Mesothelial cell of epicardium (in vitro differentiated cells): ENCODE data around the gene MTERF2. TPM values are rescaled to one million over a fixed set of nuclear protein-coding genes. Genes with fewer than 3 reads are reported as not detected.

Source experiments
- DNase-seq, 2 experiments: peaks; one replicate each; pipeline ENCODE4 v3.0.0; 2021; ENCODE audit warnings: low spot score in 2 of 2; ENCODE audit not compliant: unreplicated experiment in 2 of 2
- H3K27ac Mint-ChIP-seq: 2 replicates; pipeline ENCODE4 v1.8.0; 2021; ENCODE audit warnings: mixed read lengths
- H3K27me3 Mint-ChIP-seq: 2 replicates; pipeline ENCODE4 v1.8.0; 2021; ENCODE audit warnings: low read depth, mixed read lengths
- H3K36me3 Mint-ChIP-seq: 2 replicates; pipeline ENCODE4 v1.8.0; 2021; ENCODE audit warnings: mixed read lengths
- H3K4me1 Mint-ChIP-seq: 2 replicates; pipeline ENCODE4 v1.8.0; 2021; ENCODE audit warnings: mixed read lengths
- H3K4me3 Mint-ChIP-seq: 2 replicates; pipeline ENCODE4 v1.8.0; 2021; ENCODE audit warnings: mild to moderate bottlenecking, moderate library complexity, mixed read lengths
- H3K9me3 Mint-ChIP-seq: 2 replicates; pipeline ENCODE4 v1.8.0; 2021; ENCODE audit warnings: mixed read lengths
- total RNA-seq: library from RNA; stranded (reverse); gene quantifications from 3 replicates; pipeline ENCODE4 v1.2.1, GENCODE V29; 2021
- TF ChIP-seq, protein P1 (sequence below): fragments of 200-600 bp; sonication (generic); IDR thresholded peaks from one replicate; pipeline ENCODE4 v1.5.0; 2021; ENCODE audit warnings: antibody characterized with exemption; ENCODE audit not compliant: unreplicated experiment

The MTERF2 gene
- total RNA-seq, 1 donor from 2014 or later: 24.5 TPM

DNA sequence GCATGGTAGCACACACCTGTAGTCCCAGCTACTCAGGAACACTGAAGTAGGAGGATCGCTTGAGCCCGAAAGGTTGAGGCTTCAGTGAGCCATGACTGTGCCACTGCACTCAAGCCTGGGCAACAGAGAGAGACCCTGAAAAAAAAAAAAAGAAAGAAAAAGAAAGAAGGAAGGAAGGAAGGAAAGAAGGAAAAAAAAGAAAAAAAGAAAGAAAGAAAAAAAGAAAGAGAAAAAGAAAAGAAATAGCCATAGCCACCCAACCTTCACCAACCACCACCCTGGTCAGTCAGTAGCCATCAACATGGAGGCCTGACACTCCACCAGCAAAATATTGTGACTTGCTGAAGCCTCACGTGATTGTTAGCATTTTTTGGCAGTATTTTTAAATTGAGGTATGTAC, 52.7 kb downstream of the MTERF2 start:
- no peak overlapping the region for H3K4me3 Mint-ChIP-seq
- H3K27me3 Mint-ChIP-seq: peaks cover 27% of the 10 kb centered on the region
- no peaks in the 10 kb centered on the region for H3K36me3 Mint-ChIP-seq
- peaks cover 7% of the 10 kb centered on the region for H3K9me3 Mint-ChIP-seq
- H3K27ac Mint-ChIP-seq: no peak overlapping the region
- DNase-seq: no peak
- H3K4me1 Mint-ChIP-seq: no peaks in the 10 kb centered on the region
- TF ChIP-seq, protein P1, sequence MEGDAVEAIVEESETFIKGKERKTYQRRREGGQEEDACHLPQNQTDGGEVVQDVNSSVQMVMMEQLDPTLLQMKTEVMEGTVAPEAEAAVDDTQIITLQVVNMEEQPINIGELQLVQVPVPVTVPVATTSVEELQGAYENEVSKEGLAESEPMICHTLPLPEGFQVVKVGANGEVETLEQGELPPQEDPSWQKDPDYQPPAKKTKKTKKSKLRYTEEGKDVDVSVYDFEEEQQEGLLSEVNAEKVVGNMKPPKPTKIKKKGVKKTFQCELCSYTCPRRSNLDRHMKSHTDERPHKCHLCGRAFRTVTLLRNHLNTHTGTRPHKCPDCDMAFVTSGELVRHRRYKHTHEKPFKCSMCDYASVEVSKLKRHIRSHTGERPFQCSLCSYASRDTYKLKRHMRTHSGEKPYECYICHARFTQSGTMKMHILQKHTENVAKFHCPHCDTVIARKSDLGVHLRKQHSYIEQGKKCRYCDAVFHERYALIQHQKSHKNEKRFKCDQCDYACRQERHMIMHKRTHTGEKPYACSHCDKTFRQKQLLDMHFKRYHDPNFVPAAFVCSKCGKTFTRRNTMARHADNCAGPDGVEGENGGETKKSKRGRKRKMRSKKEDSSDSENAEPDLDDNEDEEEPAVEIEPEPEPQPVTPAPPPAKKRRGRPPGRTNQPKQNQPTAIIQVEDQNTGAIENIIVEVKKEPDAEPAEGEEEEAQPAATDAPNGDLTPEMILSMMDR: no peak

Other genes with a start within 250 kb of the MTERF2 start
- gene RIC8B, start 212.5 kb downstream of the MTERF2 start, total RNA-seq: 18.3 to 22.5 TPM (median 21.2 TPM) in 3 replicates
- gene TMEM263, start 31.2 kb downstream of the MTERF2 start, total RNA-seq: 73.0 to 76.2 TPM (median 76.1 TPM) in 3 replicates
- 24.2 to 30.0 TPM (median 26.5 TPM) in 3 replicates for gene CRY1, start 106.4 kb upstream of the MTERF2 start, total RNA-seq